ENCODE measurements around the gene PLPP3.

Gene PLPP3

DNA sequence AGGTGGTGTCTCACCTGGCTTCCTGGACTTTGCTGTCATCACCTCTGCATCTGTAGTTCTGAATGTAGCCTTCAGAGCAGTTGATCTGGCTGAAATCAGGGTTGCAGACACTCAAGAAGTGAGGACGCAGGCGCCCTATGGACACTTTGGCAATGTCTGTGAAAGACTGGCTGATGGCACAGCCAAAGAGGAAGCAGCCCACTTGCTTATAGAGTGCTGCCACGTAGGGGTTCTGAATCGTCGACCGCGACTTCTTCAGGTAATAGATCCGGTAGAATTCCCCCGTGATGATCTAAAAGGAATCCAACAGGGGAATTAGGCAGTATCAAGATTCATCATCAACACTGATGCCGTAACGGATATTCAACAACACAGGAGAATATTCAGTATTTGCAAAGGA lies 55.1 kb downstream of the PLPP3 start (continued):
- TF ChIP-seq, protein P1, sequence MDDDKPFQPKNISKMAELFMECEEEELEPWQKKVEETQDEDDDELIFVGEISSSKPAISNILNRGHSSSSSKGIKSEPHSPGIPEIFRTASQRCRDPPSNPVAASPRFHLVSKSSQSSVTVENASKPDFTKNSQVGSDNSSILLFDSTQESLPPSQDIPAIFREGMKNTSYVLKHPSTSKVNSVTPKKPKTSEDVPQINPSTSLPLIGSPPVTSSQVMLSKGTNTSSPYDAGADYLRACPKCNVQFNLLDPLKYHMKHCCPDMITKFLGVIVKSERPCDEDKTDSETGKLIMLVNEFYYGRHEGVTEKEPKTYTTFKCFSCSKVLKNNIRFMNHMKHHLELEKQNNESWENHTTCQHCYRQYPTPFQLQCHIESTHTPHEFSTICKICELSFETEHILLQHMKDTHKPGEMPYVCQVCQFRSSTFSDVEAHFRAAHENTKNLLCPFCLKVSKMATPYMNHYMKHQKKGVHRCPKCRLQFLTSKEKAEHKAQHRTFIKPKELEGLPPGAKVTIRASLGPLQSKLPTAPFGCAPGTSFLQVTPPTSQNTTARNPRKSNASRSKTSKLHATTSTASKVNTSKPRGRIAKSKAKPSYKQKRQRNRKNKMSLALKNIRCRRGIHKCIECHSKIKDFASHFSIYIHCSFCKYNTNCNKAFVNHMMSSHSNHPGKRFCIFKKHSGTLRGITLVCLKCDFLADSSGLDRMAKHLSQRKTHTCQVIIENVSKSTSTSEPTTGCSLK (tag by site-specific recombination; IDR thresholded peaks at IDR 0.05) = no peak
- TF ChIP-seq ZNF37A (tag by site-specific recombination; IDR thresholded peaks at IDR 0.05) (no peak), BCL11B (tag by site-specific recombination; IDR thresholded peaks at IDR 0.05; ENCODE audit: low read depth) (no peak), ZNF561 (tag by site-specific recombination; IDR thresholded peaks at IDR 0.05; ENCODE audit: borderline replicate concordance) (no peak), ZNF747 (tag by site-specific recombination; IDR thresholded peaks at IDR 0.05) (no peak)

DNA sequence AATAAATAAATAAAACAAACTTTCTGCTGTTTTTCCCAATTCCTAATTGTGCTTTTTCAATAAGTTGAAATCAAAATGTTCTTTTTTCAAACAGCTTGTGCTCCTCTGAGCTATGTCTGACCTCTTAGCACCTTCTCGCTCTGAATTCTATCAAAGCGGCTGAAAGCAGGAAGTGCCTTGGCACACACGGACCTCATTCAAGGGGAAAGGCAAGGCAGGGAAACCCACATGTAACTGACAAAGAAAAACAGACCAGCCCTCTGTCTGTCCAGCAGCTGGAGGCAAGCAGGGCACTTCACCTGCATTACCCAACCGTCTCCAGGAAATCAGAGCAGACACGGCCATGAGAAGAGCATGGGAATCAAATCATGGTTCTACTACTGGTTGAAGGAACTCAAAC lies 56.7 kb downstream of the PLPP3 start:
- Histone ChIP-seq H3K27ac (ENCODE audit: extremely low read depth, low read depth, low read length) (no peak overlapping the region), H3K9me3 (ENCODE audit: control insufficient read depth, insufficient read depth, low read depth, low read length) (no peaks in the 10 kb centered on the region), H3K4me3 (ENCODE audit: low read depth, low read length) (no peak overlapping the region), H3K36me3 (ENCODE audit: control insufficient read depth in 2 of 2, insufficient read depth in 1 of 2, low read length in 2 of 2) (peaks cover 0 to 32% of the 10 kb centered on the region in 2 experiments; a peak in 1 of 3 replicates), H3K4me1 (ENCODE audit: control insufficient read depth, insufficient read depth, low read length) (peaks cover 15% of the 10 kb centered on the region)
- ChIA-PET POLR2A (no interaction called here), CTCF (no interaction called here)
- TF ChIP-seq ZNF146 (tag by site-specific recombination; IDR thresholded peaks at IDR 0.05) = no peak
- TF ChIP-seq, protein P2, sequence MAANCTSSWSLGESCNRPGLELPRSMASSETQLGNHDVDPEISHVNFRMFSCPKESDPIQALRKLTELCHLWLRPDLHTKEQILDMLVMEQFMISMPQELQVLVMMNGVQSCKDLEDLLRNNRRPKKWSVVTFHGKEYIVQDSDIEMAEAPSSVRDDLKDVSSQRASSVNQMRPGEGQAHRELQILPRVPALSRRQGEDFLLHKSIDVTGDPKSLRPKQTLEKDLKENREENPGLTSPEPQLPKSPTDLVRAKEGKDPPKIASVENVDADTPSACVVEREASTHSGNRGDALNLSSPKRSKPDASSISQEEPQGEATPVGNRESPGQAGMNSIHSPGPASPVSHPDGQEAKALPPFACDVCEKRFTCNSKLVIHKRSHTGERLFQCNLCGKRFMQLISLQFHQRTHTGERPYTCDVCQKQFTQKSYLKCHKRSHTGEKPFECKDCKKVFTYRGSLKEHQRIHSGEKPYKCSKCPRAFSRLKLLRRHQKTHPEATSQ (tag by site-specific recombination; IDR thresholded peaks at IDR 0.05) = no peak
- no peak for TF ChIP-seq ZNF2 (tag by site-specific recombination; IDR thresholded peaks at IDR 0.05)
- TF ChIP-seq, protein P3, sequence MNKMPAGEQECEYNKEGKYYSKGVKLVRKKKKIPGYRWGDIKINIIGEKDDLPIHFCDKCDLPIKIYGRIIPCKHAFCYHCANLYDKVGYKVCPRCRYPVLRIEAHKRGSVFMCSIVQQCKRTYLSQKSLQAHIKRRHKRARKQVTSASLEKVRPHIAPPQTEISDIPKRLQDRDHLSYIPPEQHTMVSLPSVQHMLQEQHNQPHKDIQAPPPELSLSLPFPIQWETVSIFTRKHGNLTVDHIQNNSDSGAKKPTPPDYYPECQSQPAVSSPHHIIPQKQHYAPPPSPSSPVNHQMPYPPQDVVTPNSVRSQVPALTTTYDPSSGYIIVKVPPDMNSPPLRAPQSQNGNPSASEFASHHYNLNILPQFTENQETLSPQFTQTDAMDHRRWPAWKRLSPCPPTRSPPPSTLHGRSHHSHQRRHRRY (tag by site-specific recombination; IDR thresholded peaks at IDR 0.05) = no peak
- TF ChIP-seq, protein P4, sequence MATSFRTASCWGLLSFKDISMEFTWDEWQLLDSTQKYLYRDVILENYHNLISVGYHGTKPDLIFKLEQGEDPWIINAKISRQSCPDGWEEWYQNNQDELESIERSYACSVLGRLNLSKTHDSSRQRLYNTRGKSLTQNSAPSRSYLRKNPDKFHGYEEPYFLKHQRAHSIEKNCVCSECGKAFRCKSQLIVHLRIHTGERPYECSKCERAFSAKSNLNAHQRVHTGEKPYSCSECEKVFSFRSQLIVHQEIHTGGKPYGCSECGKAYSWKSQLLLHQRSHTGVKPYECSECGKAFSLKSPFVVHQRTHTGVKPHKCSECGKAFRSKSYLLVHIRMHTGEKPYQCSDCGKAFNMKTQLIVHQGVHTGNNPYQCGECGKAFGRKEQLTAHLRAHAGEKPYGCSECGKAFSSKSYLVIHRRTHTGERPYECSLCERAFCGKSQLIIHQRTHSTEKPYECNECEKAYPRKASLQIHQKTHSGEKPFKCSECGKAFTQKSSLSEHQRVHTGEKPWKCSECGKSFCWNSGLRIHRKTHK (tag by site-specific recombination; IDR thresholded peaks at IDR 0.05) = no peak
- TF ChIP-seq, protein P5, sequence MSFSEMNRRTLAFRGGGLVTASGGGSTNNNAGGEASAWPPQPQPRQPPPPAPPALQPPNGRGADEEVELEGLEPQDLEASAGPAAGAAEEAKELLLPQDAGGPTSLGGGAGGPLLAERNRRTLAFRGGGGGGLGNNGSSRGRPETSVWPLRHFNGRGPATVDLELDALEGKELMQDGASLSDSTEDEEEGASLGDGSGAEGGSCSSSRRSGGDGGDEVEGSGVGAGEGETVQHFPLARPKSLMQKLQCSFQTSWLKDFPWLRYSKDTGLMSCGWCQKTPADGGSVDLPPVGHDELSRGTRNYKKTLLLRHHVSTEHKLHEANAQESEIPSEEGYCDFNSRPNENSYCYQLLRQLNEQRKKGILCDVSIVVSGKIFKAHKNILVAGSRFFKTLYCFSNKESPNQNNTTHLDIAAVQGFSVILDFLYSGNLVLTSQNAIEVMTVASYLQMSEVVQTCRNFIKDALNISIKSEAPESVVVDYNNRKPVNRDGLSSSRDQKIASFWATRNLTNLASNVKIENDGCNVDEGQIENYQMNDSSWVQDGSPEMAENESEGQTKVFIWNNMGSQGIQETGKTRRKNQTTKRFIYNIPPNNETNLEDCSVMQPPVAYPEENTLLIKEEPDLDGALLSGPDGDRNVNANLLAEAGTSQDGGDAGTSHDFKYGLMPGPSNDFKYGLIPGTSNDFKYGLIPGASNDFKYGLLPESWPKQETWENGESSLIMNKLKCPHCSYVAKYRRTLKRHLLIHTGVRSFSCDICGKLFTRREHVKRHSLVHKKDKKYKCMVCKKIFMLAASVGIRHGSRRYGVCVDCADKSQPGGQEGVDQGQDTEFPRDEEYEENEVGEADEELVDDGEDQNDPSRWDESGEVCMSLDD (tag by site-specific recombination; IDR thresholded peaks at IDR 0.05) = no peak
- TF ChIP-seq, protein P6, sequence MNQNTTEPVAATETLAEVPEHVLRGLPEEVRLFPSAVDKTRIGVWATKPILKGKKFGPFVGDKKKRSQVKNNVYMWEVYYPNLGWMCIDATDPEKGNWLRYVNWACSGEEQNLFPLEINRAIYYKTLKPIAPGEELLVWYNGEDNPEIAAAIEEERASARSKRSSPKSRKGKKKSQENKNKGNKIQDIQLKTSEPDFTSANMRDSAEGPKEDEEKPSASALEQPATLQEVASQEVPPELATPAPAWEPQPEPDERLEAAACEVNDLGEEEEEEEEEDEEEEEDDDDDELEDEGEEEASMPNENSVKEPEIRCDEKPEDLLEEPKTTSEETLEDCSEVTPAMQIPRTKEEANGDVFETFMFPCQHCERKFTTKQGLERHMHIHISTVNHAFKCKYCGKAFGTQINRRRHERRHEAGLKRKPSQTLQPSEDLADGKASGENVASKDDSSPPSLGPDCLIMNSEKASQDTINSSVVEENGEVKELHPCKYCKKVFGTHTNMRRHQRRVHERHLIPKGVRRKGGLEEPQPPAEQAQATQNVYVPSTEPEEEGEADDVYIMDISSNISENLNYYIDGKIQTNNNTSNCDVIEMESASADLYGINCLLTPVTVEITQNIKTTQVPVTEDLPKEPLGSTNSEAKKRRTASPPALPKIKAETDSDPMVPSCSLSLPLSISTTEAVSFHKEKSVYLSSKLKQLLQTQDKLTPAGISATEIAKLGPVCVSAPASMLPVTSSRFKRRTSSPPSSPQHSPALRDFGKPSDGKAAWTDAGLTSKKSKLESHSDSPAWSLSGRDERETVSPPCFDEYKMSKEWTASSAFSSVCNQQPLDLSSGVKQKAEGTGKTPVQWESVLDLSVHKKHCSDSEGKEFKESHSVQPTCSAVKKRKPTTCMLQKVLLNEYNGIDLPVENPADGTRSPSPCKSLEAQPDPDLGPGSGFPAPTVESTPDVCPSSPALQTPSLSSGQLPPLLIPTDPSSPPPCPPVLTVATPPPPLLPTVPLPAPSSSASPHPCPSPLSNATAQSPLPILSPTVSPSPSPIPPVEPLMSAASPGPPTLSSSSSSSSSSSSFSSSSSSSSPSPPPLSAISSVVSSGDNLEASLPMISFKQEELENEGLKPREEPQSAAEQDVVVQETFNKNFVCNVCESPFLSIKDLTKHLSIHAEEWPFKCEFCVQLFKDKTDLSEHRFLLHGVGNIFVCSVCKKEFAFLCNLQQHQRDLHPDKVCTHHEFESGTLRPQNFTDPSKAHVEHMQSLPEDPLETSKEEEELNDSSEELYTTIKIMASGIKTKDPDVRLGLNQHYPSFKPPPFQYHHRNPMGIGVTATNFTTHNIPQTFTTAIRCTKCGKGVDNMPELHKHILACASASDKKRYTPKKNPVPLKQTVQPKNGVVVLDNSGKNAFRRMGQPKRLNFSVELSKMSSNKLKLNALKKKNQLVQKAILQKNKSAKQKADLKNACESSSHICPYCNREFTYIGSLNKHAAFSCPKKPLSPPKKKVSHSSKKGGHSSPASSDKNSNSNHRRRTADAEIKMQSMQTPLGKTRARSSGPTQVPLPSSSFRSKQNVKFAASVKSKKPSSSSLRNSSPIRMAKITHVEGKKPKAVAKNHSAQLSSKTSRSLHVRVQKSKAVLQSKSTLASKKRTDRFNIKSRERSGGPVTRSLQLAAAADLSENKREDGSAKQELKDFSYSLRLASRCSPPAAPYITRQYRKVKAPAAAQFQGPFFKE (tag by site-specific recombination; IDR thresholded peaks at IDR 0.05; ENCODE audit: borderline replicate concordance) = no peak
- TF ChIP-seq ZNF510 (tag by site-specific recombination; IDR thresholded peaks at IDR 0.05; ENCODE audit: insufficient replicate concordance) = no peak
- TF ChIP-seq ZNF549 (tag by site-specific recombination; IDR thresholded peaks at IDR 0.05) = no peak
- no peak for TF ChIP-seq ZNF132 (tag by site-specific recombination; IDR thresholded peaks at IDR 0.05; ENCODE audit: borderline replicate concordance)
- TF ChIP-seq ZBTB20 (tag by site-specific recombination; IDR thresholded peaks at IDR 0.05) = no peak
- TF ChIP-seq ZBTB8A (tag by site-specific recombination; IDR thresholded peaks at IDR 0.05) = no peak
- no peak for TF ChIP-seq ZNF561 (tag by site-specific recombination; IDR thresholded peaks at IDR 0.05; ENCODE audit: borderline replicate concordance)
- TF ChIP-seq ZNF837 (tag by site-specific recombination; IDR thresholded peaks at IDR 0.05) = no peak
- no peak for TF ChIP-seq ZNF140 (tag by site-specific recombination; IDR thresholded peaks at IDR 0.05)
- TF ChIP-seq PRDM1 (tag by site-specific recombination; IDR thresholded peaks at IDR 0.05) = no peak
- TF ChIP-seq ZBTB17 (tag by site-specific recombination; IDR thresholded peaks at IDR 0.05) = no peak
- no peak for TF ChIP-seq RBAK (tag by site-specific recombination; IDR thresholded peaks at IDR 0.05)
- no peak for TF ChIP-seq GLIS2 (tag by site-specific recombination; IDR thresholded peaks at IDR 0.05)

All from HEK293 (cell line).